Gastrocnemius medialis (tissue), 4 donors: ENCODE data around the gene ERF. TPM values are rescaled to one million over a fixed set of nuclear protein-coding genes. Genes with fewer than 3 reads are reported as not detected.
"Not testable (repeated sequence)": the region's sequence is repeated elsewhere in the genome, so short reads cannot be mapped to it uniquely, and the experiment has no call there.

Experiments used
- ATAC-seq, 2 donors: fragments of 150-250 bp; one replicate each; pipeline ENCODE4 v1.9.1; 2016
- DNase-seq, 2 donors: peaks; one replicate each; pipeline ENCODE4 v3.0.0-alpha.2; 2019
- H3K27ac ChIP-seq, 4 donors: fragments of 200-600 bp; sonication (generic); 1 replicate in 1 of 4; 2 replicates in 3 of 4; pipeline ENCODE4 v1.5.1; 2016 to 2018; ENCODE audit warnings: mild to moderate bottlenecking in 2 of 4, moderate library complexity in 1 of 4
- H3K27me3 ChIP-seq, 3 donors: fragments of 200-600 bp; sonication (generic) in 2 of 3; 1 replicate in 1 of 3; 2 replicates in 2 of 3; pipeline versions ENCODE4 v1.5.1 to v1.6.0; 2016 to 2019; ENCODE audit warnings: mild to moderate bottlenecking in 1 of 3, moderate library complexity in 1 of 3
- H3K36me3 ChIP-seq, 2 donors: fragments of 200-600 bp; sonication (generic) in 1 of 2; one replicate each; pipeline ENCODE4 v1.5.1; 2017 to 2018
- H3K4me1 ChIP-seq, 2 donors: fragments of 200-600 bp; sonication (generic) in 1 of 2; one replicate each; pipeline ENCODE4 v1.5.1; 2016 to 2017; ENCODE audit warnings: mild to moderate bottlenecking in 2 of 2
- H3K4me3 ChIP-seq, 4 donors: fragments of 200-600 bp; sonication (generic) in 3 of 4; 1 replicate in 1 of 4; 2 replicates in 3 of 4; pipeline ENCODE4 v1.5.1; 2016 to 2019; ENCODE audit warnings: mild to moderate bottlenecking in 2 of 4
- H3K9me3 ChIP-seq, 3 donors: fragments of 200-600 bp; sonication (generic) in 2 of 3; 1 replicate in 1 of 3; 2 replicates in 2 of 3; pipeline ENCODE4 v1.5.1; 2016 to 2019
- POLR2A ChIP-seq, 2 donors: fragments of 450-650 bp; IDR thresholded peaks; one replicate each; pipeline ENCODE4 v1.6.1; 2017; ENCODE audit warnings: antibody characterized with exemption in 2 of 2, mild to moderate bottlenecking in 2 of 2, moderate library complexity in 2 of 2
- in situ Hi-C, 4 donors: fragments of 200-750 bp; cut with MboI; loops; one replicate each; pipeline versions ENCODE4 v1.15.0 to v1.8.0; 2017; ENCODE audit warnings: low sequenced_read_pairs in 4 of 4
- intact Hi-C: fragments of 100-400 bp; cut with DNase I; formaldehyde crosslinking; loops from one replicate; pipeline ENCODE4 v1.15.1; 2023; ENCODE audit warnings: low total_unique reads
- total RNA-seq, 4 donors: library from RNA; depleted of rRNA; stranded (reverse); fragments of >200 nt; gene quantifications; one replicate each; pipeline versions ENCODE4 v1.1.0 to v1.2.3, GENCODE V29; 2016
- TF ChIP-seq, protein P1 (sequence below), 5 experiments: fragments of 450-650 bp in 3 of 5; fragments of 200-600 bp in 2 of 5; sonication (generic) in 2 of 5; IDR thresholded peaks in 4 of 5; conservative IDR thresholded peaks in 1 of 5; 1 replicate in 4 of 5; 2 replicates in 1 of 5; pipeline ENCODE4 v1.5.1; 2016 to 2019; ENCODE audit warnings: antibody characterized with exemption in 5 of 5, mild to moderate bottlenecking in 3 of 5, moderate library complexity in 3 of 5

The ERF gene
- total RNA-seq, 4 donors from 2014 or later = 14.0 to 26.7 (median 14.8) TPM

GRCh38 chr19:42267644-42268141, 12.8 kb upstream of the ERF start:
- Histone ChIP-seq H3K27me3 (no peaks in the 10 kb centered on the region), H3K27ac (peak overlapping the region; percentile 95 to 98 (median 97)), H3K4me3 (peak overlapping the region; percentile 68 to 77 (median 72)), H3K36me3 (peaks cover 0 to 8% of the 10 kb centered on the region in 2 donors), H3K4me1 (peaks cover 30% of the 10 kb centered on the region in 2 donors), H3K9me3 (no peaks in the 10 kb centered on the region)
- no peak for ATAC-seq
- in situ Hi-C loops = no loop called here
- intact Hi-C loops = loop anchor here (1.0 kb wide), 3 partner anchors 12 to 58 kb away; partner anchors contain the start of genes ERF and MEGF8
- DNase-seq = no peak
- TF ChIP-seq, protein P1, sequence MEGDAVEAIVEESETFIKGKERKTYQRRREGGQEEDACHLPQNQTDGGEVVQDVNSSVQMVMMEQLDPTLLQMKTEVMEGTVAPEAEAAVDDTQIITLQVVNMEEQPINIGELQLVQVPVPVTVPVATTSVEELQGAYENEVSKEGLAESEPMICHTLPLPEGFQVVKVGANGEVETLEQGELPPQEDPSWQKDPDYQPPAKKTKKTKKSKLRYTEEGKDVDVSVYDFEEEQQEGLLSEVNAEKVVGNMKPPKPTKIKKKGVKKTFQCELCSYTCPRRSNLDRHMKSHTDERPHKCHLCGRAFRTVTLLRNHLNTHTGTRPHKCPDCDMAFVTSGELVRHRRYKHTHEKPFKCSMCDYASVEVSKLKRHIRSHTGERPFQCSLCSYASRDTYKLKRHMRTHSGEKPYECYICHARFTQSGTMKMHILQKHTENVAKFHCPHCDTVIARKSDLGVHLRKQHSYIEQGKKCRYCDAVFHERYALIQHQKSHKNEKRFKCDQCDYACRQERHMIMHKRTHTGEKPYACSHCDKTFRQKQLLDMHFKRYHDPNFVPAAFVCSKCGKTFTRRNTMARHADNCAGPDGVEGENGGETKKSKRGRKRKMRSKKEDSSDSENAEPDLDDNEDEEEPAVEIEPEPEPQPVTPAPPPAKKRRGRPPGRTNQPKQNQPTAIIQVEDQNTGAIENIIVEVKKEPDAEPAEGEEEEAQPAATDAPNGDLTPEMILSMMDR (IDR thresholded peaks at IDR 0.05 in 4 of 5, conservative IDR thresholded peaks at IDR 0.05 in 1 of 5) = no peak
- TF ChIP-seq POLR2A (IDR thresholded peaks at IDR 0.05) = no peak

DNA sequence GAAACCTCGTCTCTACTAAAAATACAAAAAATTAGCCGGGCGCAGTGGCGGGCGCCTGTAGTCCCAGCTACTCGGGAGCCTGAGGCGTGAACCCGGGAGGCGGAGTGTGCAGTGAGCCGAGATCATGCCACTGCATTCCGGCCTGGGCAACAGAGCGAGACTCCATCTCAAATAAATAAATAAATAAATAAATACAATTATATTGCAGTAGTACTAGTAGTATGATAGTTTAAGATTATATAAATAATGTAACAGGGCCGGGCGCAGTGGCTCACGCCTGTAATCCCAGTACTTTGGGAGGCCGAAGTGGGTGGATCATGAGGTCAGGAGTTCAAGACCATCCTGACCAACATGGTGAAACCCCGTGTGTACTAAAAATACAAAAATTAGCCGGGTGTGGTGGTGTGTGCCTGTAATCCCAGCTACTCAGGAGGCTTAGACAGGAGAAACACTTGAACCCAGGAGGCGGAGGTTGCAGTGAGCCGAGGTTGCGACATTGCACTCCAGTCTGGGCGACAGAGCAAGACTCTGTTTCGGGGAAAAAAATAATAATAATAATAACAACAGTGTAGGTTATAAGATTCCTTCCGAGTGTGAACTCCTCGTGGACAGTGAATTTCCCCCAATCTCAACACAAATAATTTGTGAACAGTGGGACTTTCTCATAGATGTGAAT, 12.1 kb upstream of the ERF start:
- in situ Hi-C loops, ATAC-seq, DNase-seq: not testable (repeated sequence)

DNA sequence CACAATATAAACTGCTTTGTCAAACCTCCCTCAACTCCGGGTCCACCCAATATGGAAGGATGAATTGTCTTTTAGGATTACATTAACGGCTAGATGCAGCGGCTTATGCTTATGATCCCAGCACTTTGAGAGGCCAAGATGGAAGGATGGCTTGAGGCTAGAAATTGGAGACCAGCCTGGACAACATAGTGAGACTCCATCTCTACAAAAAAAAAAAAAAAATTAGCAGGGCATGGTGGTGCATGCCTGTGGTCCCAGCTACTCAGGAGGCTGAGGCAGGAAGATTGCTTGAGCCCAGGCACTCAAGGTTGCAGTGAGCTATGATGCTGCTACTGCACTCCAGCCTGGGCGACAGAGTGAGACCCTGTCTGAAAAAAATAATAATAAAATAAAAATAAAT, 11.2 kb upstream of the ERF start:
- H3K27me3 ChIP-seq, ATAC-seq, DNase-seq, H3K36me3 ChIP-seq, in situ Hi-C loops, H3K4me3 ChIP-seq, H3K27ac ChIP-seq, H3K9me3 ChIP-seq, intact Hi-C loops: not testable (repeated sequence)
- H3K4me1 ChIP-seq = peaks cover 20% of the 10 kb centered on the region in 2 donors

More for the DNA sequence above, 12.1 kb upstream of the ERF start:
- H3K4me1 ChIP-seq = peaks cover 27 to 30% of the 10 kb centered on the region in 2 donors
- H3K4me3 ChIP-seq, H3K36me3 ChIP-seq, H3K9me3 ChIP-seq, intact Hi-C loops, H3K27me3 ChIP-seq: not testable (repeated sequence)
- peak overlapping the region in 2 of 4 donors; percentile 97 for H3K27ac ChIP-seq

GRCh38 chr19:42261763-42262162, 6.8 kb upstream of the ERF start:
- no peaks in the 10 kb centered on the region for H3K9me3 ChIP-seq
- ATAC-seq = no peak
- no peak overlapping the region for H3K4me3 ChIP-seq
- H3K27me3 ChIP-seq = peaks cover 3 to 10% (median 6%) of the 10 kb centered on the region in 3 donors
- H3K4me1 ChIP-seq = peaks cover 0 to 4% of the 10 kb centered on the region in 2 donors
- H3K27ac ChIP-seq = no peak overlapping the region
- in situ Hi-C loops (no loop called here), intact Hi-C loops (no loop called here)
- TF ChIP-seq POLR2A (IDR thresholded peaks at IDR 0.05) = no peak
- TF ChIP-seq, protein P1 (IDR thresholded peaks at IDR 0.05 in 4 of 5, conservative IDR thresholded peaks at IDR 0.05 in 1 of 5) = no peak
- DNase-seq = no peak
- no peaks in the 10 kb centered on the region for H3K36me3 ChIP-seq

DNA sequence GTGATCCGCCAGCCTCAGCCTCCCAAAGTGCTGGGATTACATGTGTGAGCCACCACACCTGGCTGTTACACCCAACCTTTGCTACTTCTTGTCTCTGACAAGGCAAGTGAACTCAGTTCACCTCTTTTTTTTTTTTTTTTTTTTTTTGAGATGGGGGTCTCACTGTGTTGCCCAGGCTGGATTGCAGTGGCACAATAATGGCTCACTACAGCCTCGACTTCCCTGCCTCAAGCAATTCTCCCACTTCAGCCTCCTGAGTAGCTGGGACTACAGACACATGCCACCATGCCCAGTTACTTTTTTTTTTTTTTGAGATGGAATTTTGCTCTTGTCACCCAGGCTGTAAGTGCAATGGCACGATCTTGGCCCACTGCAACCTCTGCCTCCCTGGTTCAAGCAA, 2.9 kb upstream of the ERF start:
- H3K4me3 ChIP-seq, DNase-seq, in situ Hi-C loops, intact Hi-C loops, H3K27ac ChIP-seq, H3K4me1 ChIP-seq, H3K9me3 ChIP-seq, H3K36me3 ChIP-seq, ATAC-seq: not testable (repeated sequence)
- peaks cover 24 to 34% (median 34%) of the 10 kb centered on the region in 3 donors for H3K27me3 ChIP-seq
